ENCODE results near the gene CCDC150. TPM values are rescaled to one million over a fixed set of nuclear protein-coding genes. Genes with fewer than 3 reads are reported as not detected.

Gene CCDC150
- total and polyA plus RNA-seq, 2 of the 8 experiments (the other 6 are each of a cell fraction or from before 2014, with no cell fraction given), result 8.3 to 31.9 TPM

GRCh38 chr2:196748123-196748522 is 108.6 kb downstream of the CCDC150 start (continued):
- no peak for TF ChIP-seq ATF2 (IDR thresholded peaks at IDR 0.05; ENCODE audit: low read length)
- no peak for TF ChIP-seq RBBP5 (IDR thresholded peaks at IDR 0.05; ENCODE audit: borderline replicate concordance, low read depth, low read length)
- TF ChIP-seq SAP30 (IDR thresholded peaks at IDR 0.05; ENCODE audit: insufficient read depth, insufficient replicate concordance, low read length), result no peak
